Panc1 (cell line): ENCODE measurements around the gene KCP.

Source experiments
- POLR2AphosphoS5 ChIP-seq: IDR thresholded peaks from 2 replicates; pipeline ENCODE4 v1.6.1; 2012; ENCODE audit warnings: mild to moderate bottlenecking, low read depth, low read length, moderate library complexity
- TF ChIP-seq, protein P1 (sequence below): fragments of 450-650 bp; IDR thresholded peaks from 2 replicates; pipeline ENCODE4 v1.5.1; 2017; ENCODE audit warnings: mild to moderate bottlenecking
- TF ChIP-seq, protein P2 (sequence below), 2 experiments: IDR thresholded peaks; 2 replicates each; pipeline ENCODE4 v1.6.1; 2011 to 2012; ENCODE audit warnings: low read depth in 2 of 2, control low read depth in 1 of 2, low read length in 1 of 2, mild to moderate bottlenecking in 1 of 2, moderate library complexity in 1 of 2; ENCODE audit not compliant: insufficient read depth in 1 of 2

DNA sequence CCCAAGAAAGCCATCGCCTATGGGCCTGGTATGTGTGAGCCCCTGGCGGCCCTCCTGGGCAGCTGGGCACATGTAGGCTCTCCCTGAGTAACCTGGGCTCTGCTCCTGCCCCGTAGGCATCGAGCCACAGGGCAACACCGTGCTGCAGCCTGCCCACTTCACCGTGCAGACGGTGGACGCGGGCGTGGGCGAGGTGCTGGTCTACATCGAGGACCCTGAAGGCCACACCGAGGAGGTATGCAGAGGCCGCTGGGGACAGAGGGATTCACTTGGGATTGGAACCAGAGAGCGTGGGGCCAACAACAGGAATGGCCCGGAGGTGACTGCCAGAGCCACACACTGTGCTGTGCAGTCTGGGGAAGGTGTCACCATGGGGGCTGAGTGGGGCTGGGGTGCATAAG, 73.0 kb downstream of the KCP start:
- TF ChIP-seq POLR2AphosphoS5, result no peak
- TF ChIP-seq, protein P1, sequence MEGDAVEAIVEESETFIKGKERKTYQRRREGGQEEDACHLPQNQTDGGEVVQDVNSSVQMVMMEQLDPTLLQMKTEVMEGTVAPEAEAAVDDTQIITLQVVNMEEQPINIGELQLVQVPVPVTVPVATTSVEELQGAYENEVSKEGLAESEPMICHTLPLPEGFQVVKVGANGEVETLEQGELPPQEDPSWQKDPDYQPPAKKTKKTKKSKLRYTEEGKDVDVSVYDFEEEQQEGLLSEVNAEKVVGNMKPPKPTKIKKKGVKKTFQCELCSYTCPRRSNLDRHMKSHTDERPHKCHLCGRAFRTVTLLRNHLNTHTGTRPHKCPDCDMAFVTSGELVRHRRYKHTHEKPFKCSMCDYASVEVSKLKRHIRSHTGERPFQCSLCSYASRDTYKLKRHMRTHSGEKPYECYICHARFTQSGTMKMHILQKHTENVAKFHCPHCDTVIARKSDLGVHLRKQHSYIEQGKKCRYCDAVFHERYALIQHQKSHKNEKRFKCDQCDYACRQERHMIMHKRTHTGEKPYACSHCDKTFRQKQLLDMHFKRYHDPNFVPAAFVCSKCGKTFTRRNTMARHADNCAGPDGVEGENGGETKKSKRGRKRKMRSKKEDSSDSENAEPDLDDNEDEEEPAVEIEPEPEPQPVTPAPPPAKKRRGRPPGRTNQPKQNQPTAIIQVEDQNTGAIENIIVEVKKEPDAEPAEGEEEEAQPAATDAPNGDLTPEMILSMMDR, result no peak
- TF ChIP-seq, protein P2, sequence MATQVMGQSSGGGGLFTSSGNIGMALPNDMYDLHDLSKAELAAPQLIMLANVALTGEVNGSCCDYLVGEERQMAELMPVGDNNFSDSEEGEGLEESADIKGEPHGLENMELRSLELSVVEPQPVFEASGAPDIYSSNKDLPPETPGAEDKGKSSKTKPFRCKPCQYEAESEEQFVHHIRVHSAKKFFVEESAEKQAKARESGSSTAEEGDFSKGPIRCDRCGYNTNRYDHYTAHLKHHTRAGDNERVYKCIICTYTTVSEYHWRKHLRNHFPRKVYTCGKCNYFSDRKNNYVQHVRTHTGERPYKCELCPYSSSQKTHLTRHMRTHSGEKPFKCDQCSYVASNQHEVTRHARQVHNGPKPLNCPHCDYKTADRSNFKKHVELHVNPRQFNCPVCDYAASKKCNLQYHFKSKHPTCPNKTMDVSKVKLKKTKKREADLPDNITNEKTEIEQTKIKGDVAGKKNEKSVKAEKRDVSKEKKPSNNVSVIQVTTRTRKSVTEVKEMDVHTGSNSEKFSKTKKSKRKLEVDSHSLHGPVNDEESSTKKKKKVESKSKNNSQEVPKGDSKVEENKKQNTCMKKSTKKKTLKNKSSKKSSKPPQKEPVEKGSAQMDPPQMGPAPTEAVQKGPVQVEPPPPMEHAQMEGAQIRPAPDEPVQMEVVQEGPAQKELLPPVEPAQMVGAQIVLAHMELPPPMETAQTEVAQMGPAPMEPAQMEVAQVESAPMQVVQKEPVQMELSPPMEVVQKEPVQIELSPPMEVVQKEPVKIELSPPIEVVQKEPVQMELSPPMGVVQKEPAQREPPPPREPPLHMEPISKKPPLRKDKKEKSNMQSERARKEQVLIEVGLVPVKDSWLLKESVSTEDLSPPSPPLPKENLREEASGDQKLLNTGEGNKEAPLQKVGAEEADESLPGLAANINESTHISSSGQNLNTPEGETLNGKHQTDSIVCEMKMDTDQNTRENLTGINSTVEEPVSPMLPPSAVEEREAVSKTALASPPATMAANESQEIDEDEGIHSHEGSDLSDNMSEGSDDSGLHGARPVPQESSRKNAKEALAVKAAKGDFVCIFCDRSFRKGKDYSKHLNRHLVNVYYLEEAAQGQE (IDR thresholded peaks at IDR 0.05; ENCODE audit: insufficient read depth in 1 of 2, low read depth in 2 of 2, low read length in 1 of 2), result no peak
